ENCODE results near the gene S100A10. TPM values are rescaled to one million over a fixed set of nuclear protein-coding genes. Genes with fewer than 3 reads are reported as not detected.

The S100A10 gene
- total RNA-seq, 4 donors from 2014 or later, result 74.8 to 153 (median 102) TPM

DNA sequence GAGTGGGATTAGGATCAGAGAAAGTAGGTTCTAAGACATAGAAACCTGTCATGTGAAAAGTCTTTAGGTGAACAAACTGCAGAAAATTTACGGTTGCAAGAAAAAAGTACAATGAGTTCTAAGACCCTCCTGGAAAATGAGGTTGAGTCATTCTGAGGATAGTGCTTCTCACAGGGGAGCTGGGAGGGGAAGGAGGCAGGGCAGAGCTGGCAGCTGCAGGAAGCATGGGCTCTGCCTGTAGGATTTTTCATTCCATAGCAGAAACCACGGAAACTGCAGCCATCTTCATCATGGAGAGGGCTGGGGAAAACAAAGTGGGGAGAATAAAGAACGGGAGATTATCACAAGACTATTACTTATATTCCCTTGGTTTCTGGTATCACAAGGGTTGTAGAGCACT is 58.5 kb downstream of the S100A10 start:
- 64 to 65% methylated on average over 3 of the region's 3 CpGs for WGBS, 2 donors
- H3K4me3 ChIP-seq (ENCODE audit: low read depth, poor library complexity, severe bottlenecking), result no peak overlapping the region
- TF ChIP-seq POLR2A (IDR thresholded peaks at IDR 0.05), result no peak
- TF ChIP-seq, protein P1, sequence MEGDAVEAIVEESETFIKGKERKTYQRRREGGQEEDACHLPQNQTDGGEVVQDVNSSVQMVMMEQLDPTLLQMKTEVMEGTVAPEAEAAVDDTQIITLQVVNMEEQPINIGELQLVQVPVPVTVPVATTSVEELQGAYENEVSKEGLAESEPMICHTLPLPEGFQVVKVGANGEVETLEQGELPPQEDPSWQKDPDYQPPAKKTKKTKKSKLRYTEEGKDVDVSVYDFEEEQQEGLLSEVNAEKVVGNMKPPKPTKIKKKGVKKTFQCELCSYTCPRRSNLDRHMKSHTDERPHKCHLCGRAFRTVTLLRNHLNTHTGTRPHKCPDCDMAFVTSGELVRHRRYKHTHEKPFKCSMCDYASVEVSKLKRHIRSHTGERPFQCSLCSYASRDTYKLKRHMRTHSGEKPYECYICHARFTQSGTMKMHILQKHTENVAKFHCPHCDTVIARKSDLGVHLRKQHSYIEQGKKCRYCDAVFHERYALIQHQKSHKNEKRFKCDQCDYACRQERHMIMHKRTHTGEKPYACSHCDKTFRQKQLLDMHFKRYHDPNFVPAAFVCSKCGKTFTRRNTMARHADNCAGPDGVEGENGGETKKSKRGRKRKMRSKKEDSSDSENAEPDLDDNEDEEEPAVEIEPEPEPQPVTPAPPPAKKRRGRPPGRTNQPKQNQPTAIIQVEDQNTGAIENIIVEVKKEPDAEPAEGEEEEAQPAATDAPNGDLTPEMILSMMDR (IDR thresholded peaks at IDR 0.05), result no peak
- intact Hi-C loops (cut with DNase I; ENCODE audit: low total_unique reads), result no loop called here
- no peak for DNase-seq (ENCODE audit: low spot score in 2 of 2)

- TF ChIP-seq, protein P1 (IDR thresholded peaks at IDR 0.05), result peak in 1 of 3 donors; percentile 54
- TF ChIP-seq POLR2A (IDR thresholded peaks at IDR 0.05), result no peak
- intact Hi-C loops (cut with DNase I; ENCODE audit: low total_unique reads), result loop anchor here (5.0 kb wide), 1 partner anchor 63 kb away; no protein-coding TSS in a partner anchor
- no peak overlapping the region for H3K4me3 ChIP-seq (ENCODE audit: low read depth, poor library complexity, severe bottlenecking)
- peak in 1 of 2 donors; percentile 42 for DNase-seq (ENCODE audit: low spot score in 2 of 2)
- 21 to 30% methylated on average over 3 of the region's 3 CpGs for WGBS, 2 donors
These were observed 59.6 kb downstream of the S100A10 start for GRCh38 chr1:151934048-151934493.

Other genes with a start within 250 kb of the S100A10 start
- 100 to 1,000 TPM in 1 of 4 donors, 10 to 100 TPM in 3; 48.8 to 112 (median 66.4) TPM for gene MRPL9, start 230.4 kb downstream of the S100A10 start, total RNA-seq
- 1 to 10 TPM; 2.1 to 3.0 (median 2.6) TPM for gene TDRKH, start 203.4 kb downstream of the S100A10 start, total RNA-seq
- gene LINGO4, start 188.4 kb downstream of the S100A10 start, total RNA-seq, result under 1 TPM in 3 of 4 donors, not detected in 1; 0.17 to 0.36 (median 0.34) TPM
- 10 to 100 TPM; 33.6 to 83.2 (median 58.2) TPM for gene RORC, start 162.1 kb downstream of the S100A10 start, total RNA-seq
- 1 to 10 TPM; 1.4 to 4.2 (median 2.3) TPM for gene C2CD4D, start 154.0 kb downstream of the S100A10 start, total RNA-seq
- gene THEM5, start 140.1 kb downstream of the S100A10 start, total RNA-seq, result 100 to 1,000 TPM in 1 of 4 donors, 10 to 100 TPM in 3; 74.4 to 115 (median 88.3) TPM
- 10 to 100 TPM in 1 of 4 donors, 1 to 10 TPM in 3; 5.1 to 15.3 (median 7.0) TPM for gene THEM4, start 84.3 kb downstream of the S100A10 start, total RNA-seq
- gene S100A11, start 43.1 kb upstream of the S100A10 start, total RNA-seq, result 100 to 1,000 TPM; 394 to 516 (median 448) TPM
- gene TCHHL1, start 95.2 kb upstream of the S100A10 start, total RNA-seq, result 1 to 10 TPM in 1 of 4 donors, not detected in 3; 6.6 TPM
- gene TCHH, start 121.6 kb upstream of the S100A10 start, total RNA-seq, result 10 to 100 TPM in 1 of 4 donors, 1 to 10 TPM in 1, under 1 TPM in 2; 0.39 to 29.5 (median 1.2) TPM
- gene RPTN, start 165.4 kb upstream of the S100A10 start, total RNA-seq, result 10 to 100 TPM; 17.3 to 30.4 (median 22.1) TPM
- gene HRNR, start 230.3 kb upstream of the S100A10 start, total RNA-seq, result under 1 TPM in 2 of 4 donors, not detected in 2; 0.03 to 0.04 TPM

Measured in lower leg skin (tissue), 4 donors.